HTR-8/SVneo (cell line): ENCODE measurements around the gene RABEP2.
"Not testable (repeated sequence)": the region's sequence is repeated elsewhere in the genome, so short reads cannot be mapped to it uniquely, and the experiment has no call there.

Source experiments
- DNase-seq: peaks from one replicate; pipeline ENCODE4 v3.0.0; 2011; ENCODE audit warnings: low spot score, mixed read lengths; ENCODE audit not compliant: insufficient read length
- FAIRE-seq: peaks from 2 replicates; lab custom pipeline; 2011; peaks lifted over from hg19 to GRCh38; lab: Jason Lieb, UNC

The RABEP2 gene

GRCh38 chr16:28924762-28925385 lies at the start of gene RABEP2:
Gene RABEP2 (minus strand): TSS chr16:28925238. CDS start chr16:28925163, 75 bp downstream.
- FAIRE-seq: no peak

GRCh38 chr16:28974437-28975157 lies 49.6 kb upstream of the RABEP2 start, which contains the start of gene SPNS1:
Gene SPNS1 (plus strand): TSS chr16:28974778. CDS start chr16:28975152, 374 bp downstream.
- peak; percentile 96 for DNase-seq
- no peak for FAIRE-seq

More at GRCh38 chr16:28924762-28925385, at the start of gene RABEP2:
- peak; percentile 93 for DNase-seq

GRCh38 chr16:28974007-28974436 lies 49.0 kb upstream of the RABEP2 start:
- FAIRE-seq (no peak), DNase-seq (peak; percentile 63)

- FAIRE-seq, DNase-seq: not testable (repeated sequence)
Measured at GRCh38 chr16:28969696-28970095, 44.7 kb upstream of the RABEP2 start.

GRCh38 chr16:28967156-28967555 lies 42.1 kb upstream of the RABEP2 start:
- FAIRE-seq (no peak), DNase-seq (no peak)

- DNase-seq (no peak), FAIRE-seq (no peak)
Measured at GRCh38 chr16:28964496-28964895, 39.5 kb upstream of the RABEP2 start.

GRCh38 chr16:28964072-28964471 lies 39.0 kb upstream of the RABEP2 start:
- DNase-seq (no peak), FAIRE-seq (no peak)

- DNase-seq (no peak), FAIRE-seq (no peak)
Measured at GRCh38 chr16:28958836-28959235, 33.8 kb upstream of the RABEP2 start.

GRCh38 chr16:28958216-28958615 lies 33.2 kb upstream of the RABEP2 start:
- no peak for DNase-seq
- no peak for FAIRE-seq

GRCh38 chr16:28951410-28951943 lies 26.4 kb upstream of the RABEP2 start:
- no peak for DNase-seq
- no peak for FAIRE-seq

- peak; percentile 99 for DNase-seq
- FAIRE-seq: peak; percentile 75
Measured at GRCh38 chr16:28950648-28951409, 25.8 kb upstream of the RABEP2 start, which contains the start of gene NFATC2IP. Gene NFATC2IP (plus strand): TSS chr16:28950937. CDS start chr16:28951012, 75 bp downstream.

- FAIRE-seq (no peak), DNase-seq (no peak)
Measured at GRCh38 chr16:28946681-28947080, 21.6 kb upstream of the RABEP2 start.

- FAIRE-seq (no peak), DNase-seq (no peak)
Measured at GRCh38 chr16:28943281-28943680, 18.2 kb upstream of the RABEP2 start.

GRCh38 chr16:28939825-28940224 lies 14.8 kb upstream of the RABEP2 start:
- not testable (repeated sequence) for DNase-seq, FAIRE-seq

GRCh38 chr16:28938721-28939120 lies 13.7 kb upstream of the RABEP2 start:
- FAIRE-seq: no peak

GRCh38 chr16:28937222-28937876 lies 12.3 kb upstream of the RABEP2 start:
- DNase-seq (no peak), FAIRE-seq (no peak)

More at GRCh38 chr16:28938721-28939120, 13.7 kb upstream of the RABEP2 start:
- DNase-seq: no peak

GRCh38 chr16:28936784-28937155 lies 11.7 kb upstream of the RABEP2 start:
- DNase-seq: no peak
- no peak for FAIRE-seq

- FAIRE-seq: no peak
- DNase-seq: no peak
Measured at GRCh38 chr16:28935924-28936783, 11.1 kb upstream of the RABEP2 start.

GRCh38 chr16:28935346-28935745 lies 10.3 kb upstream of the RABEP2 start:
- no peak for DNase-seq
- FAIRE-seq: no peak
